GM18873 (cell line): ENCODE results near the gene ARF4.

Experiments
- ATAC-seq: cut with Tn5 transposase; IDR thresholded peaks from one replicate; pipeline ENCODE4 v1.9.1; 2021; ENCODE audit warnings: mild to moderate bottlenecking, moderate library complexity, moderate number of reproducible peaks; ENCODE audit not compliant: unreplicated experiment, low FRiP score

ARF4 gene

GRCh38 chr3:57582474-57583168 is 14.5 kb downstream of the ARF4 start:
- ATAC-seq = no peak

DNA sequence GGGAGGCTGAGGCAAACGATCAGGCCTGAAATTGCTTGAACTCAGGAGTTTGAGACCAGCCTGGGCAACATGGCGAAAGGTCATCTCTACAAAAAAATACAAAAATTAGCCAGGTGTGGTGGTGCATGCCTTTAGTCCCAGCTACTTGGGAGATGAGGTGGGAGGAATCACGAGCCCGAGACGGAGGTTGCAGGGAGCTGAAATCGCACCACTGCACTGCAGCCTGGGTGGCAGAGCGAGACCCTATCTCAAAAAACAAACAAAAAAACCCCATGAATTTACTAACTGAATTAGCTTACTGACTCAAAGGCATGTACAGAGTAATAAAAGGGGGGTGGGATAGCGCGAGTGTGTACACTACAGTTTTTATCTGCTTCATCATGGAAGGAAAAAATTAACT is 19.3 kb downstream of the ARF4 start:
- ATAC-seq = no peak

GRCh38 chr3:57575966-57576626 is 21.0 kb downstream of the ARF4 start:
- no peak for ATAC-seq

- ATAC-seq = no peak
Observed at GRCh38 chr3:57572096-57572495, 25.0 kb downstream of the ARF4 start.

GRCh38 chr3:57570878-57571277 is 26.3 kb downstream of the ARF4 start:
- no peak for ATAC-seq

- no peak for ATAC-seq
Observed at GRCh38 chr3:57569859-57570450, 27.2 kb downstream of the ARF4 start.

GRCh38 chr3:57559526-57559925 is 37.6 kb downstream of the ARF4 start:
- no peak for ATAC-seq

GRCh38 chr3:57557085-57557537 is 40.0 kb downstream of the ARF4 start:
- peak; percentile 1 for ATAC-seq

DNA sequence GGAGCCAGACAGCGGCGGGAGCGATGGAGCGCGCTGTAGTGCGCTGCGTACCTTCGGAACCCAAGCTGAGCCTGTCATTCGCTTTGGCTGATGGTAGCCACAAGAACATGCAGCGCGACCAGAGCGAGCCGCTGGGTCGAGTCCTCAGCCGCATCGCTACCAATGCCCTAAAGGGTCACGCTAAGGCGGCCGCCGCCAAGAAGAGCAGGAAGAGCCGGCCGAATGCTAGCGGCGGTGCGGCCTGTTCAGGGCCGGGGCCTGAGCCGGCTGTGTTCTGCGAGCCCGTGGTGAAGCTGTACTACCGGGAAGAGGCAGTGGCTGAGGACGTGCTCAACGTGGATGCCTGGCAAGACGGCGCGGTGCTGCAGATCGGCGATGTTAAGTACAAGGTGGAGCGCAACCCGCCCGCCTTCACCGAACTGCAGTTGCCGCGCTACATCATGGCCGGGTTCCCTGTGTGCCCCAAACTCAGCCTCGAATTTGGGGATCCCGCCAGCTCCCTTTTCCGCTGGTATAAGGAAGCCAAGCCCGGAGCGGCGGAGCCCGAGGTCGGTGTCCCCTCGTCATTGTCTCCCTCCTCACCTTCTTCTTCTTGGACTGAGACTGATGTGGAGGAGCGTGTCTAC is 40.6 kb downstream of the ARF4 start:
- ATAC-seq = peak; percentile 26

- peak; percentile 71 for ATAC-seq
Observed at GRCh38 chr3:57555738-57556458, 41.2 kb downstream of the ARF4 start, which contains the start of gene PDE12. Gene PDE12, plus strand, starts transcription at chr3:57556274. Its CDS starts 106 bp downstream, at chr3:57556380.

GRCh38 chr3:57555306-57555705 is 41.8 kb downstream of the ARF4 start:
- ATAC-seq = no peak

- ATAC-seq = no peak
Observed at GRCh38 chr3:57546616-57547015, 50.5 kb downstream of the ARF4 start.

DNA sequence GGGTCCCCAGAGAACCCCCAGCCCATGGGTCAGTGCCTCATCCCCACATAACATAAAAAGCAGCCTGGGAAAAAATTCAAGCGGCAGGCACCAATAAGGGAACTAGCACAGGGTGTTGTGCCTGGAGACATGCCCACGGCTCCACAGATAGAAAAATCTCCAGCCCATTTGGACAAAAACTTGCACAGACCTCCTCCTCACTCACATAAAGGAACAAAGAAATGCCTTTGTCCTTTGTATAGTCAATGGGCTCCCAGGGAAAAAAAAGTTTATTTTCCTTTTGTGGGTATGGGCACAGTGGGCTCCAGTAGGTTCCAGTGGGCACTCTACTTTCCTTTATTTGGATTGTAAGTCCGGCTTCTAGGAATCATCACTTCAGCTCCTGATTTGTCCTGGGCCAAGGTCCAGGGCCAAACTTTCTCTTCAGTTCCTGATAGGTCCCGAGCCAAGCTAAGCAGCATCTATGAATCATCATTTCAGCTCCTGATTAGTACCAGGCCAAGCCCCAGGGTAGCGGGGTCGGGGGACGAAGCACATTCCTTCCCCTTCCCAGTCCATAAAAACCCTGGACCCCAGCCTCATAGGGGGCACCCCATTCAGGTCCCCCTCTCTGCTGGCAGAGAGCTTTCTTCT is 51.4 kb downstream of the ARF4 start:
- no peak for ATAC-seq

- ATAC-seq = no peak
Observed at GRCh38 chr3:57544181-57545125, 52.7 kb downstream of the ARF4 start, which contains the start of gene DNAH12. Gene DNAH12, minus strand, starts transcription at chr3:57544344. Its CDS starts 1,474 bp downstream, at chr3:57542870.

- no peak for ATAC-seq
Observed at GRCh38 chr3:57538465-57538864, 58.7 kb downstream of the ARF4 start.

DNA sequence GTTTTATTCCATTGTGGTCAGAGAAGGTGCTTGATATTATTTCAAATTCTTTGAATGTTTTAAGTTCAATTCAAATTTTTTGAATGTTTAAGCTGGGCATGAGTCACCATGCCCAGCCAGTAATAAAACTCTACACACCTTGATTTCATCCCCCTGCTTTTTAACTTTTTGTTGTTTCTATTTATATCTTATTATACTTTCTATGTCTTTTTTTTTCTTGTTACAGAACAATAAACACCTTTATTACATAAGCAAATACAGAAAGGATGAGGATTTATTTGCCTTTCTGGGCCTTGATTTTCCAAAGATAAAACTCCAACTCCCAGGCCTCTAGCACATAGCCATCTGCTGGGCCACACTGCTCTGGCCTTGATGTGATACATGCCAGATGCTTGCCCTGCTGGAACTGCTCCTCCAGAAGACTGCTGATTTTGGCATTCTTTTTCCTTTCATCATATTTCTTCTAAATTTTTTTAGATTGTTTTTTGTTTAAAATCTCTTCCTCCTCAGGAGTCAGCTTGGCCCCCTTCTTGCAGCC is 67.0 kb downstream of the ARF4 start:
- ATAC-seq = no peak
